CD4-positive, CD25-positive, alpha-beta regulatory T cell (primary cell): ENCODE measurements around the gene CNTNAP2. TPM values are rescaled to one million over a fixed set of nuclear protein-coding genes. Genes with fewer than 3 reads are reported as not detected.

ENCODE experiments used
- ATAC-seq, 2 donors: fragments of 150-1000 bp; cut with Tn5 transposase; one replicate each; pipeline ENCODE4 v1.10.0; 2021; ENCODE audit warnings: low read depth in 2 of 2, moderate number of reproducible peaks in 2 of 2, moderate library complexity in 1 of 2
- DNase-seq, 3 donors: peaks; one replicate each; pipeline versions ENCODE4 v3.0.0 to v3.0.0-alpha.2; 2012 to 2022; ENCODE audit warnings: mixed read lengths in 1 of 3
- H3K27ac ChIP-seq: one replicate; pipeline ENCODE4 v1.7.0; 2013; ENCODE audit warnings: mild to moderate bottlenecking, low read length; ENCODE audit not compliant: insufficient read depth, poor library complexity, severe bottlenecking
- H3K27me3 ChIP-seq: one replicate; pipeline ENCODE4 v1.7.0; 2013; ENCODE audit warnings: low read length; ENCODE audit not compliant: control insufficient read depth, insufficient read depth
- H3K36me3 ChIP-seq: one replicate; pipeline ENCODE4 v1.7.0; 2013; ENCODE audit warnings: mild to moderate bottlenecking, low read length, moderate library complexity; ENCODE audit not compliant: control insufficient read depth, insufficient read depth
- H3K4me1 ChIP-seq: 2 replicates; pipeline ENCODE4 v1.7.0; 2013; ENCODE audit warnings: mild to moderate bottlenecking, low read length; ENCODE audit not compliant: insufficient read depth, control insufficient read depth, poor library complexity, severe bottlenecking
- H3K4me3 ChIP-seq: one replicate; pipeline ENCODE4 v1.7.0; 2013; ENCODE audit warnings: low read depth, mild to moderate bottlenecking, low read length, moderate library complexity
- H3K9me3 ChIP-seq, 2 experiments: 1 replicate in 1 of 2; 2 replicates in 1 of 2; pipeline ENCODE4 v1.7.0; 2013; ENCODE audit warnings: low read length in 2 of 2, mild to moderate bottlenecking in 1 of 2, moderate library complexity in 1 of 2; ENCODE audit not compliant: control insufficient read depth in 2 of 2
- H3K27ac Mint-ChIP-seq, 3 donors: one replicate each; pipeline ENCODE4 v1.8.0; 2020 to 2022; ENCODE audit warnings: mild to moderate bottlenecking in 3 of 3, mixed read lengths in 3 of 3, moderate library complexity in 2 of 3
- H3K27me3 Mint-ChIP-seq: one replicate; pipeline ENCODE4 v1.8.0; 2022; ENCODE audit warnings: mild to moderate bottlenecking, mixed read lengths
- H3K36me3 Mint-ChIP-seq: one replicate; pipeline ENCODE4 v1.8.0; 2020; ENCODE audit warnings: mixed read lengths
- H3K4me1 Mint-ChIP-seq, 4 donors: one replicate each; pipeline ENCODE4 v1.8.0; 2020 to 2022; ENCODE audit warnings: mixed read lengths in 4 of 4, mild to moderate bottlenecking in 1 of 4
- H3K4me3 Mint-ChIP-seq, 4 donors: one replicate each; pipeline ENCODE4 v1.8.0; 2020 to 2022; ENCODE audit warnings: mild to moderate bottlenecking in 4 of 4, mixed read lengths in 4 of 4, moderate library complexity in 3 of 4
- H3K9me3 Mint-ChIP-seq, 7 donors: one replicate each; pipeline ENCODE4 v1.8.0; 2020 to 2022; ENCODE audit warnings: mixed read lengths in 7 of 7, mild to moderate bottlenecking in 3 of 7, moderate library complexity in 2 of 7
- polyA plus RNA-seq, 4 donors: library from polyadenylated mRNA; unstranded; fragments of 300-500 nt; fragmentation: Illumina TruSeq; gene quantifications; one replicate each; pipeline ENCODE4 v1.2.3, GENCODE V29; 2021
- total RNA-seq: library from RNA; stranded (reverse); gene quantifications from one replicate; pipeline ENCODE4 v1.2.3, GENCODE V29; 2022

Gene CNTNAP2
- total and polyA plus RNA-seq, 5 donors from 2014 or later: 0.02 to 0.15 TPM; not detected in 3

- H3K9me3 ChIP-seq: peaks cover 0 to 4% of the 10 kb centered on the region in 2 experiments
Observed at GRCh38 chr7:147078312-147078711, 961.7 kb downstream of the CNTNAP2 start.

GRCh38 chr7:147079083-147079482 lies 962.5 kb downstream of the CNTNAP2 start:
- Mint-ChIP-seq H3K27me3 (no peaks in the 10 kb centered on the region), H3K9me3 (peaks cover 1 to 17% (median 7%) of the 10 kb centered on the region in 7 donors), H3K36me3 (no peaks in the 10 kb centered on the region), H3K27ac (no peak overlapping the region), H3K4me1 (no peaks in the 10 kb centered on the region), H3K4me3 (no peak overlapping the region)
- Histone ChIP-seq H3K27me3 (no peaks in the 10 kb centered on the region), H3K4me1 (no peaks in the 10 kb centered on the region), H3K9me3 (peaks cover 0 to 4% of the 10 kb centered on the region in 2 experiments), H3K36me3 (no peaks in the 10 kb centered on the region), H3K27ac (no peak overlapping the region), H3K4me3 (no peak overlapping the region)
- DNase-seq: no peak
- ATAC-seq: no peak

More at GRCh38 chr7:147078312-147078711, 961.7 kb downstream of the CNTNAP2 start:
- no peak overlapping the region for H3K27ac Mint-ChIP-seq
- Histone ChIP-seq H3K27ac (no peak overlapping the region), H3K4me3 (no peak overlapping the region), H3K36me3 (no peaks in the 10 kb centered on the region), H3K4me1 (no peaks in the 10 kb centered on the region), H3K27me3 (no peaks in the 10 kb centered on the region)
- no peaks in the 10 kb centered on the region for H3K27me3 Mint-ChIP-seq
- H3K4me3 Mint-ChIP-seq: no peak overlapping the region
- DNase-seq: no peak
- no peak for ATAC-seq
- H3K4me1 Mint-ChIP-seq: no peaks in the 10 kb centered on the region
- no peaks in the 10 kb centered on the region for H3K36me3 Mint-ChIP-seq
- peaks cover 3 to 19% (median 10%) of the 10 kb centered on the region in 7 donors for H3K9me3 Mint-ChIP-seq

- Histone ChIP-seq H3K4me3 (no peak overlapping the region), H3K27me3 (no peaks in the 10 kb centered on the region), H3K4me1 (no peaks in the 10 kb centered on the region), H3K9me3 (peaks cover 0 to 4% of the 10 kb centered on the region in 2 experiments), H3K36me3 (no peaks in the 10 kb centered on the region), H3K27ac (no peak overlapping the region)
- Mint-ChIP-seq H3K9me3 (peaks cover 1 to 17% (median 4%) of the 10 kb centered on the region in 7 donors), H3K4me3 (no peak overlapping the region), H3K27me3 (no peaks in the 10 kb centered on the region), H3K4me1 (no peaks in the 10 kb centered on the region), H3K27ac (no peak overlapping the region), H3K36me3 (no peaks in the 10 kb centered on the region)
- ATAC-seq: no peak
- no peak for DNase-seq
Observed at GRCh38 chr7:147079921-147080420, 963.4 kb downstream of the CNTNAP2 start.

- no peak for ATAC-seq
- H3K27me3 Mint-ChIP-seq: no peaks in the 10 kb centered on the region
- Histone ChIP-seq H3K4me3 (no peak overlapping the region), H3K27ac (no peak overlapping the region), H3K4me1 (no peaks in the 10 kb centered on the region), H3K36me3 (no peaks in the 10 kb centered on the region), H3K27me3 (no peaks in the 10 kb centered on the region), H3K9me3 (peaks cover 0 to 4% of the 10 kb centered on the region in 2 experiments)
- H3K9me3 Mint-ChIP-seq: peaks cover 1 to 17% (median 5%) of the 10 kb centered on the region in 7 donors
- H3K27ac Mint-ChIP-seq: no peak overlapping the region
- H3K4me3 Mint-ChIP-seq: no peak overlapping the region
- no peak for DNase-seq
- no peaks in the 10 kb centered on the region for H3K4me1 Mint-ChIP-seq
- H3K36me3 Mint-ChIP-seq: no peaks in the 10 kb centered on the region
Observed at GRCh38 chr7:147081117-147081516, 964.5 kb downstream of the CNTNAP2 start.

- H3K4me1 ChIP-seq: no peaks in the 10 kb centered on the region
- DNase-seq (no peak), ATAC-seq (no peak)
- Mint-ChIP-seq H3K27me3 (no peaks in the 10 kb centered on the region), H3K9me3 (peaks cover 0 to 5% (median 2%) of the 10 kb centered on the region in 7 donors), H3K4me1 (no peaks in the 10 kb centered on the region), H3K36me3 (no peaks in the 10 kb centered on the region), H3K27ac (peak overlapping the region in 1 of 3 donors; percentile 44), H3K4me3 (no peak overlapping the region)
- no peak overlapping the region for H3K4me3 ChIP-seq
- H3K36me3 ChIP-seq: no peaks in the 10 kb centered on the region
- no peak overlapping the region for H3K27ac ChIP-seq
- H3K27me3 ChIP-seq: no peaks in the 10 kb centered on the region
- peaks cover 0 to 2% of the 10 kb centered on the region in 2 experiments for H3K9me3 ChIP-seq
Observed at GRCh38 chr7:147089051-147089461, 972.5 kb downstream of the CNTNAP2 start.

- H3K9me3 ChIP-seq: peaks cover 0 to 2% of the 10 kb centered on the region in 2 experiments
- no peaks in the 10 kb centered on the region for H3K27me3 ChIP-seq
- no peaks in the 10 kb centered on the region for H3K4me1 ChIP-seq
- no peaks in the 10 kb centered on the region for H3K36me3 ChIP-seq
- peaks cover 0 to 5% (median 2%) of the 10 kb centered on the region in 7 donors for H3K9me3 Mint-ChIP-seq
- H3K27ac ChIP-seq: no peak overlapping the region
- H3K36me3 Mint-ChIP-seq: no peaks in the 10 kb centered on the region
- no peak overlapping the region for H3K4me3 Mint-ChIP-seq
- no peak overlapping the region for H3K27ac Mint-ChIP-seq
- ATAC-seq (no peak), DNase-seq (no peak)
- H3K27me3 Mint-ChIP-seq: no peaks in the 10 kb centered on the region
- no peaks in the 10 kb centered on the region for H3K4me1 Mint-ChIP-seq
- no peak overlapping the region for H3K4me3 ChIP-seq
Observed at GRCh38 chr7:147089608-147090007, 973.0 kb downstream of the CNTNAP2 start.

- Mint-ChIP-seq H3K9me3 (peaks cover 2 to 19% (median 10%) of the 10 kb centered on the region in 7 donors), H3K4me1 (no peaks in the 10 kb centered on the region), H3K27ac (no peak overlapping the region), H3K36me3 (no peaks in the 10 kb centered on the region), H3K4me3 (no peak overlapping the region), H3K27me3 (no peaks in the 10 kb centered on the region)
- H3K9me3 ChIP-seq: peaks cover 2 to 7% of the 10 kb centered on the region in 2 experiments
- no peak for ATAC-seq
- DNase-seq: no peak
- no peak overlapping the region for H3K4me3 ChIP-seq
- no peaks in the 10 kb centered on the region for H3K4me1 ChIP-seq
- no peaks in the 10 kb centered on the region for H3K36me3 ChIP-seq
- H3K27ac ChIP-seq: no peak overlapping the region
- H3K27me3 ChIP-seq: no peaks in the 10 kb centered on the region
Observed at GRCh38 chr7:147096629-147097028, 980.0 kb downstream of the CNTNAP2 start.

GRCh38 chr7:147103224-147103623 lies 986.6 kb downstream of the CNTNAP2 start:
- H3K36me3 Mint-ChIP-seq: no peaks in the 10 kb centered on the region
- no peaks in the 10 kb centered on the region for H3K27me3 Mint-ChIP-seq
- H3K9me3 Mint-ChIP-seq: peaks cover 5 to 14% (median 9%) of the 10 kb centered on the region in 7 donors
- H3K27me3 ChIP-seq: no peaks in the 10 kb centered on the region
- no peak overlapping the region for H3K4me3 ChIP-seq
- H3K4me1 ChIP-seq: no peaks in the 10 kb centered on the region
- H3K36me3 ChIP-seq: no peaks in the 10 kb centered on the region
- H3K27ac Mint-ChIP-seq: no peak overlapping the region
- ATAC-seq (no peak), DNase-seq (no peak)
- H3K27ac ChIP-seq: no peak overlapping the region
- peaks cover 0 to 9% of the 10 kb centered on the region in 2 experiments for H3K9me3 ChIP-seq
- no peaks in the 10 kb centered on the region for H3K4me1 Mint-ChIP-seq
- peak overlapping the region in 1 of 4 donors; percentile 47 for H3K4me3 Mint-ChIP-seq
